ENCODE data around the gene MRLN.
"Not testable (repeated sequence)": the region's sequence is repeated elsewhere in the genome, so short reads cannot be mapped to it uniquely, and the experiment has no call there.

Gene MRLN

GRCh38 chr10:59753267-59753666, at the start of gene MRLN:
Gene MRLN (minus strand): TSS chr10:59753455.
- no peak for DNase-seq

- DNase-seq, result no peak
Observed at GRCh38 chr10:59801171-59801570, 47.9 kb upstream of the MRLN start.

GRCh38 chr10:59799421-59799820, 46.2 kb upstream of the MRLN start:
- no peak for DNase-seq

- no peak for DNase-seq
Observed at GRCh38 chr10:59793919-59794318, 40.7 kb upstream of the MRLN start.

GRCh38 chr10:59792812-59793211, 39.6 kb upstream of the MRLN start:
- no peak for DNase-seq

- no peak for DNase-seq
Observed at GRCh38 chr10:59791601-59792000, 38.3 kb upstream of the MRLN start.

- not testable (repeated sequence) for DNase-seq
Observed at GRCh38 chr10:59790080-59790479, 36.8 kb upstream of the MRLN start.

GRCh38 chr10:59788914-59789313, 35.7 kb upstream of the MRLN start:
- DNase-seq, result not testable (repeated sequence)

GRCh38 chr10:59787032-59787431, 33.8 kb upstream of the MRLN start:
- not testable (repeated sequence) for DNase-seq

- not testable (repeated sequence) for DNase-seq
Observed at GRCh38 chr10:59785476-59785875, 32.2 kb upstream of the MRLN start.

- no peak for DNase-seq
Observed at GRCh38 chr10:59781511-59781910, 28.3 kb upstream of the MRLN start.

- no peak for DNase-seq
Observed at GRCh38 chr10:59779756-59780533, 26.7 kb upstream of the MRLN start.

GRCh38 chr10:59774451-59774850, 21.2 kb upstream of the MRLN start:
- DNase-seq, result no peak

- DNase-seq, result no peak
Observed at GRCh38 chr10:59773088-59773487, 19.8 kb upstream of the MRLN start.

- DNase-seq, result no peak
Observed at GRCh38 chr10:59771162-59771807, 18.0 kb upstream of the MRLN start.

- DNase-seq, result no peak
Observed at GRCh38 chr10:59770689-59771088, 17.4 kb upstream of the MRLN start.

GRCh38 chr10:59762505-59762904, 9.2 kb upstream of the MRLN start:
- no peak for DNase-seq

- DNase-seq, result no peak
Observed at GRCh38 chr10:59757966-59758365, 4.7 kb upstream of the MRLN start.

GRCh38 chr10:59754951-59755350, 1.7 kb upstream of the MRLN start:
- DNase-seq, result no peak

GRCh38 chr10:59752278-59752940, 846 bp downstream of the MRLN start:
- no peak for DNase-seq

- DNase-seq, result no peak
Observed at GRCh38 chr10:59750155-59750945, 2.9 kb downstream of the MRLN start.

- no peak for DNase-seq
Observed at GRCh38 chr10:59748834-59749233, 4.4 kb downstream of the MRLN start.

GRCh38 chr10:59745163-59745650, 8.0 kb downstream of the MRLN start:
- no peak for DNase-seq

Data from activated naive CD4-positive, alpha-beta T cell treated with Interleukin-2 at 50 U/mL for 16 hours (primary cell).